Smooth muscle cell (in vitro differentiated cells): ENCODE measurements around the gene MAPK12. TPM values are rescaled to one million over a fixed set of nuclear protein-coding genes. Genes with fewer than 3 reads are reported as not detected.

Experiments
- DNase-seq: peaks from one replicate; lab custom pipeline; 2025; ENCODE audit not compliant: unreplicated experiment; lab: John Stamatoyannopoulos, UW
- H2AFZ ChIP-seq: fragments of 200-600 bp; sonication (generic); 2 replicates; pipeline ENCODE4 v1.6.0; 2016; ENCODE audit warnings: antibody characterized with exemption, low read depth, mild to moderate bottlenecking
- H3F3A ChIP-seq: fragments of 200-600 bp; sonication (generic); 2 replicates; pipeline ENCODE4 v1.6.0; 2017; ENCODE audit warnings: antibody characterized with exemption, low read depth
- H3K27ac ChIP-seq: fragments of 200-600 bp; sonication (generic); 2 replicates; pipeline ENCODE4 v1.5.1; 2016; ENCODE audit warnings: low read depth, mild to moderate bottlenecking
- H3K27me3 ChIP-seq: fragments of 200-600 bp; sonication (generic); 2 replicates; pipeline ENCODE4 v1.6.1; 2016; ENCODE audit warnings: low read depth, mild to moderate bottlenecking
- H3K36me3 ChIP-seq: fragments of 200-600 bp; sonication (generic); 2 replicates; pipeline ENCODE4 v1.5.1; 2016; ENCODE audit warnings: low read depth
- H3K4me1 ChIP-seq: fragments of 200-600 bp; sonication (generic); 2 replicates; pipeline ENCODE4 v1.5.1; 2016; ENCODE audit warnings: low read depth
- H3K4me2 ChIP-seq: fragments of 200-600 bp; sonication (generic); 2 replicates; pipeline ENCODE4 v1.6.0; 2016; ENCODE audit warnings: mild to moderate bottlenecking
- H3K4me3 ChIP-seq: fragments of 200-600 bp; sonication (generic); 2 replicates; pipeline ENCODE4 v1.5.1; 2016; ENCODE audit warnings: mild to moderate bottlenecking
- H3K79me2 ChIP-seq: fragments of 200-600 bp; sonication (generic); 2 replicates; pipeline ENCODE4 v1.6.0; 2016; ENCODE audit warnings: low read depth, mild to moderate bottlenecking
- H3K9ac ChIP-seq: fragments of 200-600 bp; sonication (generic); 2 replicates; pipeline ENCODE4 v1.6.0; 2016; ENCODE audit warnings: low read depth
- H3K9me3 ChIP-seq: fragments of 200-600 bp; sonication (generic); replicated peaks from 2 replicates; pipeline ENCODE4 v1.5.1; 2016; ENCODE audit warnings: low read depth
- H4K20me1 ChIP-seq: fragments of 200-600 bp; sonication (generic); 2 replicates; pipeline ENCODE4 v1.6.0; 2016; ENCODE audit warnings: low read depth
- CTCF ChIP-seq: fragments of 200-600 bp; sonication (generic); IDR thresholded peaks from 2 replicates; pipeline ENCODE4 v1.5.1; 2017; ENCODE audit warnings: borderline replicate concordance, mild to moderate bottlenecking, antibody characterized with exemption; ENCODE audit not compliant: insufficient read depth, poor library complexity, severe bottlenecking
- WGBS: methylation state at CpG from one replicate; pipeline ENCODE4 v1.1.7; 2016; ENCODE audit warnings: low lambda C conversion rate; 5-methylcytosine and 5-hydroxymethylcytosine counted together
- polyA plus RNA-seq: library from polyadenylated mRNA; unstranded; fragments of >200 nt; fragmentation: Nextera tagmentation; extraction: Ambion mirVana; gene quantifications from 2 replicates; pipeline ENCODE4 v1.2.1, GENCODE V29; 2016
- total RNA-seq: library from RNA; depleted of rRNA; stranded (reverse); fragments of >200 nt; gene quantifications from 2 replicates; pipeline ENCODE4 v1.2.3, GENCODE V29; 2014

Gene MAPK12
- total and polyA plus RNA-seq, 2 experiments from 2014 or later, result 14.9 to 26.2 TPM

GRCh38 chr22:50305393-50305922 is 44.0 kb upstream of the MAPK12 start:
- 87% methylated on average over 14 of the region's 14 CpGs for WGBS
- no peak for DNase-seq
- Histone ChIP-seq H3K4me1 (peaks cover 40% of the 10 kb centered on the region), H3K27ac (peak overlapping the region; percentile 96), H3K36me3 (no peaks in the 10 kb centered on the region), H3K9ac (peak overlapping the region; percentile 99), H2AFZ (no peak overlapping the region), H3K27me3 (no peaks in the 10 kb centered on the region), H3K4me2 (peak overlapping the region; percentile 100), H3K79me2 (peaks cover 65% of the 10 kb centered on the region), H3K9me3 (no peaks in the 10 kb centered on the region), H4K20me1 (peaks cover 48% of the 10 kb centered on the region), H3K4me3 (peak overlapping the region; percentile 94), H3F3A (peaks cover 34% of the 10 kb centered on the region)
- TF ChIP-seq CTCF, result no peak

- H3K27ac ChIP-seq, result peak overlapping the region; percentile 96
- H3K4me3 ChIP-seq, result peak overlapping the region; percentile 94
- no peaks in the 10 kb centered on the region for H3K9me3 ChIP-seq
- no peaks in the 10 kb centered on the region for H3K36me3 ChIP-seq
- no peak overlapping the region for H2AFZ ChIP-seq
- peaks cover 55% of the 10 kb centered on the region for H4K20me1 ChIP-seq
- TF ChIP-seq CTCF, result no peak
- peaks cover 46% of the 10 kb centered on the region for H3K4me1 ChIP-seq
- H3F3A ChIP-seq, result peaks cover 34% of the 10 kb centered on the region
- peak overlapping the region; percentile 99 for H3K9ac ChIP-seq
- H3K4me2 ChIP-seq, result peak overlapping the region; percentile 100
- peaks cover 72% of the 10 kb centered on the region for H3K79me2 ChIP-seq
- 73% methylated on average over 21 of the region's 22 CpGs for WGBS
- DNase-seq, result no peak
- H3K27me3 ChIP-seq, result no peaks in the 10 kb centered on the region
These were observed 43.3 kb upstream of the MAPK12 start for GRCh38 chr22:50304528-50305392.

GRCh38 chr22:50303848-50304527 is 42.5 kb upstream of the MAPK12 start:
- no peak for TF ChIP-seq CTCF
- H3K4me1 ChIP-seq, result peaks cover 52% of the 10 kb centered on the region
- no peaks in the 10 kb centered on the region for H3K9me3 ChIP-seq
- peak overlapping the region; percentile 100 for H3K4me2 ChIP-seq
- no peaks in the 10 kb centered on the region for H3K36me3 ChIP-seq
- H3K27ac ChIP-seq, result peak overlapping the region; percentile 96
- H3K27me3 ChIP-seq, result no peaks in the 10 kb centered on the region
- peak overlapping the region; percentile 10 for H3K4me3 ChIP-seq
- 24% methylated on average over 11 of the region's 11 CpGs for whole genome bisulfite sequencing
- H4K20me1 ChIP-seq, result peaks cover 63% of the 10 kb centered on the region
- peak; percentile 37 for DNase-seq
- H3K9ac ChIP-seq, result peak overlapping the region; percentile 99
- peaks cover 79% of the 10 kb centered on the region for H3K79me2 ChIP-seq
- no peak overlapping the region for H2AFZ ChIP-seq
- H3F3A ChIP-seq, result peaks cover 34% of the 10 kb centered on the region
